ENCODE measurements around the gene EPC2. TPM values are rescaled to one million over a fixed set of nuclear protein-coding genes. Genes with fewer than 3 reads are reported as not detected.
A peak's percentile ranks its signal among the peaks of the same experiment; 100 is the strongest.
"Not testable (repeated sequence)": the region's sequence is repeated elsewhere in the genome, so short reads cannot be mapped to it uniquely, and the experiment has no call there.

EPC2 gene
- polyA plus RNA-seq, 1 of the 3 experiments (the other 2 are of a cell fraction), result 8.8 TPM

DNA sequence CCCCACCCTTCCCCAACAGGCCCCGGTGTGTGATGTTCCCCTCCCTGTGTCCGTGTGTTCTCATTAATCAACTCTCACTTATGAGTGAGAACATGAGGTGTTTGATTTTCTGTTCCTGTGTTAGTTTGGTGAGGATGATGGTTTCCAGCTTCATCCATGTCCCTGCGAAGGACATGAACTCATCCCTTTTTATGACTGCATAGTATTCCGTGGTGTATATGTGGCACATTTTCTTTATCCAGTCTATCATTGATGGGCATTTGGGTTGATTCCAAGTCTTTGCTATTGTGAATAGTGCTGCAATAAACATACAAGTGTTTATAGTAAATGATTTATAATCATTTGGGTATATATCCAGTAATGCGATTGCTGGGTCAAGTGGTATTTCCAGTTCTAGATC is 145.6 kb downstream of the EPC2 start:
- H3K4me1 ChIP-seq (ENCODE audit: control insufficient read depth in 1 of 2, insufficient read depth in 2 of 2, low read depth in 1 of 2, low read length in 1 of 2); DNase-seq; H3K9me2 ChIP-seq; H3K9ac ChIP-seq; H3K79me2 ChIP-seq (ENCODE audit: insufficient read depth); CTCF ChIA-PET; H3F3A ChIP-seq (replicated peaks; ENCODE audit: insufficient read depth); H3K27me3 ChIP-seq (ENCODE audit: insufficient read depth); H3K27ac ChIP-seq (ENCODE audit: low read depth in 2 of 2, low read length in 1 of 2); H4K20me1 ChIP-seq (ENCODE audit: insufficient read depth); H3K4me3 ChIP-seq (ENCODE audit: low read depth in 2 of 2, low read length in 1 of 2); H3K4me2 ChIP-seq; POLR2A ChIA-PET; H2AFZ ChIP-seq (ENCODE audit: low read depth); H3K9me3 ChIP-seq: not testable (repeated sequence)
- 96% methylated on average over 5 of the region's 5 CpGs for WGBS (ENCODE audit: low lambda C conversion rate)
- H3K36me3 ChIP-seq (replicated peaks in 1 of 2; ENCODE audit: control insufficient read depth in 1 of 2, insufficient read depth in 2 of 2, low read length in 1 of 2), result peaks cover 21 to 34% of the 10 kb centered on the region in 2 experiments

DNA sequence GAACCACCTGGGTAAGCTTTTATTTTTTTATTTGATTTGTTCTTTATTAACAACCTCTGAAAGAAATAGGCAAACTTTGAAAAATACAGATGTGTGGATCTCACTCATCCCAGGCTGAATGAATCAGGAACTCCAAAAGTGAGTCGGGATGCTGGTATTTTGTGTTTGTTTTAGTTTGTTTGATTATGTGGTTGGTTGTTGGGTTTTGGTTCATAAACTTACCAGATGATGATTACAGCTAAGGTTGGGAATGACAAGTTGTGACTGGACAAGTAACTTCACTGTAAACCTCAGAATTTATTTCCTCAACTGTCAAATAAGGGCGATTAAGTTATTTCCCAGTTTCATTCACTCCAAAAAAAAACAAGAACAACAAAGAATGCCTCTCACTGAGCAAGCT is 150.0 kb downstream of the EPC2 start:
- Histone ChIP-seq H3K4me1 (ENCODE audit: control insufficient read depth in 1 of 2, insufficient read depth in 2 of 2, low read depth in 1 of 2, low read length in 1 of 2) (no peaks in the 10 kb centered on the region), H3K9me3 (no peaks in the 10 kb centered on the region), H3K9me2 (no peaks in the 10 kb centered on the region), H2AFZ (ENCODE audit: low read depth) (no peak overlapping the region), H3K4me3 (ENCODE audit: low read depth in 2 of 2, low read length in 1 of 2) (no peak overlapping the region), H3K27ac (ENCODE audit: low read depth in 2 of 2, low read length in 1 of 2) (no peak overlapping the region), H3K4me2 (no peak overlapping the region), H3K27me3 (ENCODE audit: insufficient read depth) (no peaks in the 10 kb centered on the region), H3K9ac (no peak overlapping the region), H3K36me3 (replicated peaks in 1 of 2; ENCODE audit: control insufficient read depth in 1 of 2, insufficient read depth in 2 of 2, low read length in 1 of 2) (peaks cover 0 to 3% of the 10 kb centered on the region in 2 experiments), H3K79me2 (ENCODE audit: insufficient read depth) (no peaks in the 10 kb centered on the region), H4K20me1 (ENCODE audit: insufficient read depth) (no peaks in the 10 kb centered on the region), H3F3A (replicated peaks; ENCODE audit: insufficient read depth) (peaks cover 7% of the 10 kb centered on the region)
- TF ChIP-seq FOSL2 (IDR thresholded peaks at IDR 0.05; ENCODE audit: borderline replicate concordance, low read depth), result peak; percentile 3; the same call in 1 of the 2 replicates
- no peak for TF ChIP-seq SMC3 (IDR thresholded peaks at IDR 0.05; ENCODE audit: low read depth, low read length)
- ChIA-PET POLR2A (no interaction called here), CTCF (interaction anchor here (1.1 kb wide), 1 partner anchor 137 kb away, joined by 3 read pairs; no protein-coding TSS in a partner anchor)
- 54% methylated on average over 2 of the region's 2 CpGs for WGBS (ENCODE audit: low lambda C conversion rate)
- DNase-seq, result no peak

DNA sequence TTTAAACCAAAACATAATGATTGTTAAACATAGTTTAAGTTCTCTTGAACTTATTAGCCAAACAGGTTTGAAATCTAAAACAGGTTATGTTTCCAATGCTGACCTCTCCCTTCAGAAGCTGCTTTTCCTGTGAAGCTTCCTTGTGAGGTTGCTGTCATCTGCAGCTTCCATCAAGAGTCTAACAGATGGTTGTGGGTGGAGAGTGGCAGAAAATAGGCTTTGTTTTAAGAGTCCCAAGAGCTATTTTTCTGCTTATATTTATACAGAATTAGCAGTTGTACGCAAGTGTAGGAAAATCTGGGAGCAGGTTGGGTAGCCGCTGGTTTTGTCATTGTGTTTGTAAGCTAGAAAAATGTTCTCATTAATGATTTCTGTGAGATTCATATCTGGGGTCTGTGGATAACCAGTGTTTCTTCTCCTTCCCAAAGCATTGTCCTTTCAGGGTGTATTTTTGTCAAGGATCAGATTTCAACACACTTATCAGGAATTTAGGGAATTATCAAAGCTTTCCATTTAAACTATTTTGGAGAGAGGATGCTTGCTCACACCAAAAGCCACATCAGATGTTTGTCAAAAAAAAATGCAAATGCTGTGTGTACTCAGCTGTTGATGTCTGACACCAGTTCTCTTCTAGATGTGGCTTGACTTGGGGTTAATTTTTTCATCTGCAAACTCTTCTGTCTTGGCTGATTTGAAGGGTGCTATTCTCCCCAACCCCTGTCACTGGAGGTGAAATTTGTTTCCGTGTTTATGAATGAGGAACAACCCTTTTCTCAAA is 152.4 kb downstream of the EPC2 start:
- H3K4me2 ChIP-seq, result no peak overlapping the region
- H3K79me2 ChIP-seq (ENCODE audit: insufficient read depth), result no peaks in the 10 kb centered on the region
- no peaks in the 10 kb centered on the region for H3K27me3 ChIP-seq (ENCODE audit: insufficient read depth)
- POLR2A ChIA-PET, result no interaction called here
- no peaks in the 10 kb centered on the region for H3K9me2 ChIP-seq
- no peaks in the 10 kb centered on the region for H4K20me1 ChIP-seq (ENCODE audit: insufficient read depth)
- no peaks in the 10 kb centered on the region for H3K4me1 ChIP-seq (ENCODE audit: control insufficient read depth in 1 of 2, insufficient read depth in 2 of 2, low read depth in 1 of 2, low read length in 1 of 2)
- WGBS (ENCODE audit: low lambda C conversion rate), result 56% methylated on average over 3 of the region's 3 CpGs
- TF ChIP-seq, protein P1, sequence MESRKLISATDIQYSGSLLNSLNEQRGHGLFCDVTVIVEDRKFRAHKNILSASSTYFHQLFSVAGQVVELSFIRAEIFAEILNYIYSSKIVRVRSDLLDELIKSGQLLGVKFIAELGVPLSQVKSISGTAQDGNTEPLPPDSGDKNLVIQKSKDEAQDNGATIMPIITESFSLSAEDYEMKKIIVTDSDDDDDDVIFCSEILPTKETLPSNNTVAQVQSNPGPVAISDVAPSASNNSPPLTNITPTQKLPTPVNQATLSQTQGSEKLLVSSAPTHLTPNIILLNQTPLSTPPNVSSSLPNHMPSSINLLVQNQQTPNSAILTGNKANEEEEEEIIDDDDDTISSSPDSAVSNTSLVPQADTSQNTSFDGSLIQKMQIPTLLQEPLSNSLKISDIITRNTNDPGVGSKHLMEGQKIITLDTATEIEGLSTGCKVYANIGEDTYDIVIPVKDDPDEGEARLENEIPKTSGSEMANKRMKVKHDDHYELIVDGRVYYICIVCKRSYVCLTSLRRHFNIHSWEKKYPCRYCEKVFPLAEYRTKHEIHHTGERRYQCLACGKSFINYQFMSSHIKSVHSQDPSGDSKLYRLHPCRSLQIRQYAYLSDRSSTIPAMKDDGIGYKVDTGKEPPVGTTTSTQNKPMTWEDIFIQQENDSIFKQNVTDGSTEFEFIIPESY (IDR thresholded peaks at IDR 0.05; ENCODE audit: borderline replicate concordance, low read depth), result no peak
- TF ChIP-seq RXRA (IDR thresholded peaks at IDR 0.05; ENCODE audit: borderline replicate concordance, low read depth) (no peak), MXI1 (IDR thresholded peaks at IDR 0.05; ENCODE audit: low read depth, low read length) (no peak), NRF1 (IDR thresholded peaks at IDR 0.05; ENCODE audit: low read depth, low read length) (no peak), TEAD4 (IDR thresholded peaks at IDR 0.05; ENCODE audit: borderline replicate concordance, insufficient read depth) (no peak), TAF1 (IDR thresholded peaks at IDR 0.05; ENCODE audit: borderline replicate concordance, low read depth, low read length) (no peak)
- no peaks in the 10 kb centered on the region for H3K9me3 ChIP-seq
- no peak for DNase-seq
- H3K4me3 ChIP-seq (ENCODE audit: low read depth in 2 of 2, low read length in 1 of 2), result no peak overlapping the region
- H3K36me3 ChIP-seq (replicated peaks in 1 of 2; ENCODE audit: control insufficient read depth in 1 of 2, insufficient read depth in 2 of 2, low read length in 1 of 2), result no peaks in the 10 kb centered on the region
- H3F3A ChIP-seq (replicated peaks; ENCODE audit: insufficient read depth), result peaks cover 7% of the 10 kb centered on the region
- CTCF ChIA-PET, result no interaction called here
- H2AFZ ChIP-seq (ENCODE audit: low read depth), result no peak overlapping the region
- no peak overlapping the region for H3K9ac ChIP-seq
- H3K27ac ChIP-seq (ENCODE audit: low read depth in 2 of 2, low read length in 1 of 2), result no peak overlapping the region
